IMR-90 (cell line): Measurements from ENCODE around the gene TRAF4. TPM values are rescaled to one million over a fixed set of nuclear protein-coding genes. Genes with fewer than 3 reads are reported as not detected.

ENCODE experiments used
- ATAC-seq: fragments of 200-7000 bp; cut with Tn5 transposase; 2 replicates; pipeline ENCODE4 v1.9.1; 2020; ENCODE audit warnings: low read depth, mild to moderate bottlenecking, moderate library complexity
- BruUV-seq: library from RNA; stranded (reverse); fragments of 400-500 nt; replicated peaks from 2 replicates; lab custom pipeline; 2021; lab: Mats Ljungman, UMichigan
- CTCF ChIA-PET: fragments of 300-600 bp; formaldehyde crosslinking; extraction: SDS; loops from one replicate; lab custom pipeline; 2021; ENCODE audit warnings: antibody characterized with exemption; lab: Yijun Ruan, JAX
- POLR2A ChIA-PET: fragments of 300-600 bp; sonication (Branson Sonifier 250); formaldehyde crosslinking; loops from one replicate; lab custom pipeline; 2022; ENCODE audit warnings: antibody characterized with exemption; ENCODE audit not compliant: unreplicated experiment; lab: Charles Lee
- DNase-seq: peaks from one replicate; pipeline ENCODE4 v3.0.0; 2013
- H2AFZ ChIP-seq: replicated peaks from 2 replicates; pipeline ENCODE3; 2013; ENCODE audit warnings: low read length, mild to moderate bottlenecking; ENCODE audit not compliant: poor library complexity
- H2AK5ac ChIP-seq: 2 replicates; pipeline ENCODE4 v1.6.1; 2013; ENCODE audit warnings: low read depth, low read length, inconsistent platforms
- H2AK9ac ChIP-seq: replicated peaks from 2 replicates; pipeline ENCODE3; 2013; ENCODE audit warnings: mild to moderate bottlenecking, low read depth, low read length, moderate library complexity; ENCODE audit not compliant: poor library complexity
- H2BK120ac ChIP-seq: 2 replicates; pipeline ENCODE4 v1.6.1; 2013; ENCODE audit warnings: low read depth, low read length, inconsistent platforms
- H2BK15ac ChIP-seq: 3 replicates; pipeline ENCODE4 v1.6.1; 2013; ENCODE audit warnings: low read depth, low read length, inconsistent platforms
- H2BK20ac ChIP-seq: 2 replicates; pipeline ENCODE4 v1.6.1; 2013; ENCODE audit warnings: low read depth, mild to moderate bottlenecking, inconsistent platforms, low read length, moderate library complexity
- H2BK5ac ChIP-seq: 2 replicates; pipeline ENCODE4 v1.6.1; 2013; ENCODE audit warnings: mild to moderate bottlenecking, low read depth, low read length, inconsistent platforms; ENCODE audit not compliant: poor library complexity, severe bottlenecking
- H3K14ac ChIP-seq: replicated peaks from 2 replicates; pipeline ENCODE4 v1.6.1; 2013; ENCODE audit warnings: low read depth, low read length, inconsistent platforms
- H3K18ac ChIP-seq: 2 replicates; pipeline ENCODE4 v1.6.1; 2013; ENCODE audit warnings: low read depth, low read length, control low read depth
- H3K23ac ChIP-seq: 2 replicates; pipeline ENCODE4 v1.6.1; 2013; ENCODE audit warnings: low read depth, low read length, inconsistent platforms
- H3K27ac ChIP-seq: 2 replicates; pipeline ENCODE4 v1.5.1; 2013; ENCODE audit warnings: mild to moderate bottlenecking, control low read depth, low read length; ENCODE audit not compliant: insufficient read depth
- H3K27me3 ChIP-seq: 2 replicates; pipeline ENCODE4 v1.6.1; 2013; ENCODE audit warnings: low read length; ENCODE audit not compliant: control insufficient read depth, insufficient read depth
- H3K36me3 ChIP-seq: 2 replicates; pipeline ENCODE4 v1.6.1; 2013; ENCODE audit warnings: low read length, mixed read lengths; ENCODE audit not compliant: control insufficient read depth, insufficient read depth
- H3K4ac ChIP-seq: 2 replicates; pipeline ENCODE4 v1.6.1; 2013; ENCODE audit warnings: low read depth, low read length, inconsistent platforms
- H3K4me1 ChIP-seq: 2 replicates; pipeline ENCODE4 v1.6.1; 2013; ENCODE audit warnings: low read length, mixed read lengths; ENCODE audit not compliant: control insufficient read depth, insufficient read depth
- H3K4me2 ChIP-seq: 2 replicates; pipeline ENCODE4 v1.6.1; 2013; ENCODE audit warnings: low read depth, mild to moderate bottlenecking, control low read depth, low read length, moderate library complexity
- H3K4me3 ChIP-seq: 2 replicates; pipeline ENCODE4 v1.5.1; 2013; ENCODE audit warnings: low read depth, mild to moderate bottlenecking, control low read depth, low read length, moderate library complexity; ENCODE audit not compliant: insufficient read depth
- H3K56ac ChIP-seq: 2 replicates; pipeline ENCODE4 v1.6.1; 2013; ENCODE audit warnings: low read length, inconsistent platforms; ENCODE audit not compliant: insufficient read depth; ENCODE audit errors: extremely low read depth
- H3K79me1 ChIP-seq, 2 experiments: 2 replicates each; pipeline ENCODE4 v1.6.1; 2013; ENCODE audit warnings: low read length in 2 of 2, inconsistent platforms in 1 of 2, low read depth in 1 of 2
- H3K9ac ChIP-seq: 2 replicates; pipeline ENCODE4 v1.6.1; 2013; ENCODE audit warnings: low read depth, low read length, control low read depth
- H3K9me1 ChIP-seq: 2 replicates; pipeline ENCODE4 v1.6.1; 2013; ENCODE audit warnings: low read length, inconsistent platforms; ENCODE audit not compliant: insufficient read depth
- H3K9me3 ChIP-seq: 2 replicates; pipeline ENCODE4 v1.6.1; 2013; ENCODE audit warnings: low read length; ENCODE audit not compliant: control insufficient read depth, insufficient read depth
- H4K20me1 ChIP-seq: 2 replicates; pipeline ENCODE4 v1.6.1; 2013; ENCODE audit warnings: low read length, inconsistent platforms; ENCODE audit not compliant: insufficient read depth
- H4K5ac ChIP-seq: 2 replicates; pipeline ENCODE4 v1.6.1; 2013; ENCODE audit warnings: mild to moderate bottlenecking, low read depth, low read length, control low read depth
- H4K8ac ChIP-seq, 2 experiments: 2 replicates each; pipeline ENCODE4 v1.6.1; 2013; ENCODE audit warnings: low read depth in 2 of 2, low read length in 2 of 2, control low read depth in 1 of 2, inconsistent platforms in 1 of 2
- H4K91ac ChIP-seq: 2 replicates; pipeline ENCODE4 v1.6.1; 2013; ENCODE audit warnings: low read depth, low read length, inconsistent platforms; ENCODE audit not compliant: insufficient read depth
- BHLHE40 ChIP-seq: fragments of 150-350 bp; IDR thresholded peaks from 2 replicates; pipeline ENCODE4 v1.6.1; 2016; ENCODE audit warnings: mild to moderate bottlenecking, low read depth, low read length
- CEBPB ChIP-seq: IDR thresholded peaks from 2 replicates; pipeline ENCODE4 v1.6.1; 2012; ENCODE audit warnings: low read depth, low read length, improper control_type of control experiment
- CHD1 ChIP-seq: IDR thresholded peaks from 2 replicates; pipeline ENCODE4 v1.6.1; 2012; ENCODE audit warnings: low read depth, low read length, improper control_type of control experiment
- FOS ChIP-seq: fragments of 150-350 bp; IDR thresholded peaks from 2 replicates; pipeline ENCODE4 v1.6.1; 2016; ENCODE audit warnings: low read depth, low read length
- MAFK ChIP-seq: IDR thresholded peaks from 2 replicates; pipeline ENCODE4 v1.6.1; 2012; ENCODE audit warnings: low read depth, low read length, improper control_type of control experiment
- MAZ ChIP-seq: IDR thresholded peaks from 2 replicates; pipeline ENCODE4 v1.6.1; 2012; ENCODE audit warnings: low read depth, mild to moderate bottlenecking, low read length, improper control_type of control experiment, moderate library complexity, borderline replicate concordance
- NFE2L2 ChIP-seq: fragments of 150-350 bp; IDR thresholded peaks from 2 replicates; pipeline ENCODE4 v1.6.1; 2016; ENCODE audit warnings: low read depth, mild to moderate bottlenecking, low read length
- RAD21 ChIP-seq: IDR thresholded peaks from 2 replicates; pipeline ENCODE4 v1.6.1; 2012; ENCODE audit warnings: low read length, improper control_type of control experiment
- RCOR1 ChIP-seq: IDR thresholded peaks from 2 replicates; pipeline ENCODE4 v1.6.1; 2012; ENCODE audit warnings: mild to moderate bottlenecking, low read length, improper control_type of control experiment; ENCODE audit not compliant: insufficient replicate concordance
- RFX5 ChIP-seq: IDR thresholded peaks from 2 replicates; pipeline ENCODE4 v1.8.0; 2012; ENCODE audit warnings: low read depth, mild to moderate bottlenecking, low read length, moderate library complexity
- SMC3 ChIP-seq: fragments of 150-350 bp; IDR thresholded peaks from 2 replicates; pipeline ENCODE4 v1.6.1; 2016; ENCODE audit warnings: low read depth, mild to moderate bottlenecking, antibody characterized with exemption, low read length, moderate library complexity
- WGBS, 2 experiments: methylation state at CpG; one replicate each; pipeline versions ENCODE4 v1.1.5 to v1.1.7; 2013; ENCODE audit warnings: missing lambda C conversion rate in 2 of 2; ENCODE audit not compliant: insufficient read length in 1 of 2; ENCODE audit errors: extremely low coverage in 2 of 2; 5-methylcytosine and 5-hydroxymethylcytosine counted together
- dilution Hi-C: fragments of 300-500 bp; cut with HindIII; formaldehyde crosslinking; loops from one replicate; pipeline ENCODE4 v1.14.3; 2018; ENCODE audit warnings: low sequenced_read_pairs; ENCODE audit not compliant: unreplicated experiment
- in situ Hi-C: fragments of 300-500 bp; cut with MboI; formaldehyde crosslinking; loops from 3 replicates; pipeline ENCODE4 v1.14.3; 2019; ENCODE audit warnings: low sequenced_read_pairs, inconsistent platforms, mixed read lengths
- intact Hi-C: fragments of 100-400 bp; cut with micrococcal nuclease; formaldehyde crosslinking; loops from 2 replicates; pipeline ENCODE4 v1.10.0; 2022
- polyA plus RNA-seq, 3 experiments: library from polyadenylated mRNA; depleted of rRNA; stranded (reverse); fragments of >200 nt; gene quantifications; 2 replicates each; pipeline ENCODE4 v1.2.3, GENCODE V29; 2012; ENCODE audit warnings: low replicate concordance in 1 of 3
- total RNA-seq: library from RNA; depleted of rRNA; stranded (reverse); fragments of >200 nt; gene quantifications from 2 replicates; pipeline ENCODE4 v1.2.3, GENCODE V29; 2012
- TF ChIP-seq, protein P1 (sequence below): conservative IDR thresholded peaks from 2 replicates; pipeline ENCODE4 v1.5.1; 2012; ENCODE audit warnings: mild to moderate bottlenecking, low read depth, low read length, improper control_type of control experiment
- TF ChIP-seq, protein P2 (sequence below): fragments of 150-350 bp; IDR thresholded peaks from 2 replicates; pipeline ENCODE4 v1.6.1; 2017; ENCODE audit warnings: mild to moderate bottlenecking, antibody characterized with exemption, low read length, low read depth

The TRAF4 gene
- total and polyA plus RNA-seq, 2 of the 4 experiments (the other 2 are of a cell fraction) = 36.9 to 63.2 TPM

DNA sequence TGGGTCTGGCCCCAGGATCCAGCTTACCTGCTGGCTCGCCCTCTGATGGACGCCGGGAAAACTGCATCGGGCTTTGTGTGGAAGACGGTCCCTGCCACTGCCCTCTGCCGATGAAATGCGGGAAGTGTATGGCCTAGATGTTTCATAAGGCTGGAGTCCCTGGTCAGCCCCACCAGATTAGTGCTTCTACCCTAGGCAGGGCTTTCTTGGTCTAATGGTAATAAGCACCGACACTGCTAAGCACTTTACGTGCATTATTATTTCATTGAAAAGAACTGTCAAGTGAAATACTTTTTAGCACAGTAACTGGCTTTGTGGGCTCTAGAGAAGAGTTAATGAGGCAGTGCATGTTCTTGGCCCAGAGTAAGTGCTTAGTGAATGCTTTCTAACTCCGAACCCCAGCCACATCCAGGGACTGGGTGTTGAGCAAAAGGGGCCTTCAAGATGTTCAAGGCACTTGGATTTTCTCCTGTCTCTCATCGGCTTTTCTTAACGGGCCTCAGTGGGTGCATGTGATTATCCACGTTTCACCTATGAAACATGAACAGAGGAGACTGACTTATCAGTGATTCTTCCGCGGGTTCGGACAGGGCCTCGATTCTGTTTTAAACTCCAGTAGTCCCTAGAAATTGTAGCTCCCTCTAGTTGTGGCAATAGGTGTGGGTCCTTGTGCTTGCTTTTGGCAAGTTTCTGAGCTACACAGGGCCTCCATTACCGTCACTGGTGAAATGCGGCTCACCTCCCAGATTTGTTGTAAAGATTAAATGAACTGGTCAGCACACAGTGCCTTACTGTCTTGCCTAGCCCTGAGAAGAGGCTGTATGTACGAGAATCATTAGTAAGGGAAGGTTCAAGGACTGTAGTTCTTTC lies 6.6 kb downstream of the TRAF4 start:
- no peak overlapping the region for H2AFZ ChIP-seq
- dilution Hi-C loops (no loop called here), intact Hi-C loops (loop anchor here (1.0 kb wide), 1 partner anchor 24 kb away; the partner anchor contains the start of gene TLCD1), in situ Hi-C loops (no loop called here)
- no peak overlapping the region for H3K9ac ChIP-seq
- peaks cover 8% of the 10 kb centered on the region; the same call in 1 of the 2 replicates for H3K9me1 ChIP-seq
- no peak overlapping the region for H3K4ac ChIP-seq
- ATAC-seq (peak; percentile 84), DNase-seq (peak; percentile 90)
- H2BK5ac ChIP-seq = no peak overlapping the region
- no peak overlapping the region for H3K14ac ChIP-seq
- WGBS, 2 experiments = 92% methylated on average over 2 of the region's 20 CpGs; no CpG with 5 or more reads in 1 of the 2 experiments
- no peak overlapping the region for H2BK15ac ChIP-seq
- H4K5ac ChIP-seq = no peak overlapping the region; the same call in 1 of the 2 replicates
- H2AK5ac ChIP-seq = no peak overlapping the region
- no peaks in the 10 kb centered on the region for H3K27me3 ChIP-seq
- H3K23ac ChIP-seq = no peak overlapping the region
- H2AK9ac ChIP-seq = no peak overlapping the region
- H3K36me3 ChIP-seq = peaks cover 55% of the 10 kb centered on the region
- CTCF ChIA-PET = interaction anchor here (0.6 to 5.4 kb wide), 7 partner anchors 13 to 818 kb away, joined by 3 to 60 read pairs (median 3); partner anchors contain the start of genes NEK8 and TLCD1
- BruUV-seq = TSS peak; percentile 37
- no peak overlapping the region for H4K91ac ChIP-seq
- H3K18ac ChIP-seq = no peak overlapping the region
- no peak overlapping the region for H2BK120ac ChIP-seq
- H3K79me1 ChIP-seq = peaks cover 20 to 79% of the 10 kb centered on the region in 2 experiments
- H4K20me1 ChIP-seq = peaks cover 77% of the 10 kb centered on the region
- no peak overlapping the region for H3K56ac ChIP-seq
- H3K9me3 ChIP-seq = no peaks in the 10 kb centered on the region
- H3K27ac ChIP-seq = no peak overlapping the region
- H3K4me3 ChIP-seq = no peak overlapping the region
- no peak overlapping the region for H2BK20ac ChIP-seq
- H3K4me1 ChIP-seq = peaks cover 13% of the 10 kb centered on the region
- H3K4me2 ChIP-seq = no peak overlapping the region
- POLR2A ChIA-PET = no interaction called here
- 0 out of 4 replicates have a peak overlapping the region, but pooled peaks of 1 of the 2 experiments have one; percentile 2 for H4K8ac ChIP-seq
- TF ChIP-seq FOS (no peak), NFE2L2 (no peak), CEBPB (no peak), RAD21 (peak; percentile 85), RFX5 (no peak), RCOR1 (no peak), BHLHE40 (no peak), MAFK (no peak), CHD1 (no peak), MAZ (peak; percentile 48; the same call in 1 of the 2 replicates), SMC3 (peak; percentile 95)
- TF ChIP-seq, protein P1, sequence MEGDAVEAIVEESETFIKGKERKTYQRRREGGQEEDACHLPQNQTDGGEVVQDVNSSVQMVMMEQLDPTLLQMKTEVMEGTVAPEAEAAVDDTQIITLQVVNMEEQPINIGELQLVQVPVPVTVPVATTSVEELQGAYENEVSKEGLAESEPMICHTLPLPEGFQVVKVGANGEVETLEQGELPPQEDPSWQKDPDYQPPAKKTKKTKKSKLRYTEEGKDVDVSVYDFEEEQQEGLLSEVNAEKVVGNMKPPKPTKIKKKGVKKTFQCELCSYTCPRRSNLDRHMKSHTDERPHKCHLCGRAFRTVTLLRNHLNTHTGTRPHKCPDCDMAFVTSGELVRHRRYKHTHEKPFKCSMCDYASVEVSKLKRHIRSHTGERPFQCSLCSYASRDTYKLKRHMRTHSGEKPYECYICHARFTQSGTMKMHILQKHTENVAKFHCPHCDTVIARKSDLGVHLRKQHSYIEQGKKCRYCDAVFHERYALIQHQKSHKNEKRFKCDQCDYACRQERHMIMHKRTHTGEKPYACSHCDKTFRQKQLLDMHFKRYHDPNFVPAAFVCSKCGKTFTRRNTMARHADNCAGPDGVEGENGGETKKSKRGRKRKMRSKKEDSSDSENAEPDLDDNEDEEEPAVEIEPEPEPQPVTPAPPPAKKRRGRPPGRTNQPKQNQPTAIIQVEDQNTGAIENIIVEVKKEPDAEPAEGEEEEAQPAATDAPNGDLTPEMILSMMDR = peak; percentile 100
- TF ChIP-seq, protein P2, sequence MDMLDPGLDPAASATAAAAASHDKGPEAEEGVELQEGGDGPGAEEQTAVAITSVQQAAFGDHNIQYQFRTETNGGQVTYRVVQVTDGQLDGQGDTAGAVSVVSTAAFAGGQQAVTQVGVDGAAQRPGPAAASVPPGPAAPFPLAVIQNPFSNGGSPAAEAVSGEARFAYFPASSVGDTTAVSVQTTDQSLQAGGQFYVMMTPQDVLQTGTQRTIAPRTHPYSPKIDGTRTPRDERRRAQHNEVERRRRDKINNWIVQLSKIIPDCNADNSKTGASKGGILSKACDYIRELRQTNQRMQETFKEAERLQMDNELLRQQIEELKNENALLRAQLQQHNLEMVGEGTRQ = no peak
